A673 (cell line): ENCODE data around the gene PPP2R5C.

Experiments
- EZH2 ChIP-seq: fragments of 200-600 bp; sonication (generic); IDR thresholded peaks from 2 replicates; pipeline ENCODE4 v1.6.1; 2017; ENCODE audit warnings: borderline replicate concordance, low read depth, mild to moderate bottlenecking, mixed read lengths, antibody characterized with exemption, low read length; ENCODE audit not compliant: poor library complexity, severe bottlenecking
- TF ChIP-seq, protein P1 (sequence below): fragments of 300-800, 200-600 bp; sonication (generic); conservative IDR thresholded peaks from 2 replicates; pipeline ENCODE4 v1.5.1; 2017; ENCODE audit warnings: low read depth, mild to moderate bottlenecking, antibody characterized with exemption, low read length, moderate library complexity, mixed read lengths

DNA sequence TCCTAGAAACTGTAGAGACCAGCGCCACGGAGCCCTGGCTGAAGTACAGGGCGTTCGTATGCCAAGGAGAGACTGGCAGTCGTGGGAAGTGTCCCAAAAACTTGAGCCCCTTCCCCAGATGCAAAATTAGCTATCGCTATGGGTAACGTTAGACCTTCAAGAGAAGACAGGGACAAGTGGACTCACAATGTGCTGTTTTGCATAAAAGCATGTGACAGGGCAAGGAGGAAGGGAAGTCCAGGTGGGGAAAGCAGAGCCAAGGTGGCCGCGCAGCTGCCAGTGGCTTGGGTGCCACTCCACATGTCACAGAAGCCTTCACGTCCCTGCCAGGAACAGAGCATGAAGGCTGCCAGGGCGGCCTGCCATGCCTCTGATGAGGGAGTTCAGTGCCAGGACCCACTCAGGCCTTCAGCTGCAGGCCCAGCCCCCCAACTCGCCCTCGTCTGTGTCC is 141.6 kb downstream of the PPP2R5C start:
- TF ChIP-seq, protein P1, sequence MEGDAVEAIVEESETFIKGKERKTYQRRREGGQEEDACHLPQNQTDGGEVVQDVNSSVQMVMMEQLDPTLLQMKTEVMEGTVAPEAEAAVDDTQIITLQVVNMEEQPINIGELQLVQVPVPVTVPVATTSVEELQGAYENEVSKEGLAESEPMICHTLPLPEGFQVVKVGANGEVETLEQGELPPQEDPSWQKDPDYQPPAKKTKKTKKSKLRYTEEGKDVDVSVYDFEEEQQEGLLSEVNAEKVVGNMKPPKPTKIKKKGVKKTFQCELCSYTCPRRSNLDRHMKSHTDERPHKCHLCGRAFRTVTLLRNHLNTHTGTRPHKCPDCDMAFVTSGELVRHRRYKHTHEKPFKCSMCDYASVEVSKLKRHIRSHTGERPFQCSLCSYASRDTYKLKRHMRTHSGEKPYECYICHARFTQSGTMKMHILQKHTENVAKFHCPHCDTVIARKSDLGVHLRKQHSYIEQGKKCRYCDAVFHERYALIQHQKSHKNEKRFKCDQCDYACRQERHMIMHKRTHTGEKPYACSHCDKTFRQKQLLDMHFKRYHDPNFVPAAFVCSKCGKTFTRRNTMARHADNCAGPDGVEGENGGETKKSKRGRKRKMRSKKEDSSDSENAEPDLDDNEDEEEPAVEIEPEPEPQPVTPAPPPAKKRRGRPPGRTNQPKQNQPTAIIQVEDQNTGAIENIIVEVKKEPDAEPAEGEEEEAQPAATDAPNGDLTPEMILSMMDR: no peak
- TF ChIP-seq EZH2: no peak
